Measurements from ENCODE around the gene WFDC9.
A peak's percentile ranks its signal among the peaks of the same experiment; 100 is the strongest.
"Not testable (repeated sequence)": the region's sequence is repeated elsewhere in the genome, so short reads cannot be mapped to it uniquely, and the experiment has no call there.

WFDC9 gene

DNA sequence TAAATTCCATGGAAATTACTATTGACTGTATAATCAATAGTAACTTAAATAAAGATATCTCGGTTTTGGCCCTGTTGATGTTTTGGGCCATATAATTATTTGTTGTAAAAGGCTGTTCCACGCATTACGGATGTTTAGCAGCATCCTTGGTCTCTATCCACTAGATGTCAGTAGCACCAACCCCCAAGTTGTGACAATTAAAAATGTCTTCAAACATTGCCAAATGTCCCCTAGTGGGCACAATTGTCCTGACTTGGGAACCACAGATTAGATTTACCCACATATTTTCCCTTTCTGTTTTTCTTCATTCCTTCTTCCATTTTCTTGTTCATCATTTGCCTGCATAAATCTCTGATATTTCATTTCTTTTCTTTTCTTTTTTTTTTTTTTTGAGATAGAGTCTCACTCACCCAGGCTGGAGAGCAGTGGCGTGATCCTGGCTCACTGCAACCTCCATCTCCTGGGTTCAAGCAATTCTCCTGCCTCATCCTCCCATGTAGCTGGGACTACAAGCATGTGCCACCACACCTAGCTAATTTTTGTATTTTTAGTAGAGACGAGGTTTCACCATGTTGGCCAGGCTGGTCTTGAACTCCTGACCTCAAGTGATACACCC lies 38.4 kb downstream of the WFDC9 start:
- peak; percentile 23 for DNase-seq (ENCODE audit: low read depth)

DNA sequence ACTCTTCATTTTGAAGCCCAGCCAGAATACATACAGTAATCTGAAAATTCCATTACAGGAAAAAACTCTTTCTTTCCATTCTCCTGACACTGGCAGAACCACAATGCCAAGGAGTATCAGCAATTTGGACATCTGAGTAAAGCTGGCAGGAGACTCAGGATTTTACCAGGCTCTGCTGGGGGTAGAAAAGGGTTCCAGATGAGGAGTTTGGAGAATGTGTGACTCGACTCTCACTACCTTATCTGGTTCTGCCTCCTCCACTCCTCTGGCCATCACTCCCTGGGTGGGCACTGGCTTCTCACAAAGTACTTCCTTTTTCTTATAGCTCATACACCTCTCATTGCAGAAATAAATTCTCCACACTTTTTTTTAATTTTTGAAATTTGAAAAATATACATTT lies 41.4 kb downstream of the WFDC9 start:
- DNase-seq (ENCODE audit: low read depth), result no peak

DNA sequence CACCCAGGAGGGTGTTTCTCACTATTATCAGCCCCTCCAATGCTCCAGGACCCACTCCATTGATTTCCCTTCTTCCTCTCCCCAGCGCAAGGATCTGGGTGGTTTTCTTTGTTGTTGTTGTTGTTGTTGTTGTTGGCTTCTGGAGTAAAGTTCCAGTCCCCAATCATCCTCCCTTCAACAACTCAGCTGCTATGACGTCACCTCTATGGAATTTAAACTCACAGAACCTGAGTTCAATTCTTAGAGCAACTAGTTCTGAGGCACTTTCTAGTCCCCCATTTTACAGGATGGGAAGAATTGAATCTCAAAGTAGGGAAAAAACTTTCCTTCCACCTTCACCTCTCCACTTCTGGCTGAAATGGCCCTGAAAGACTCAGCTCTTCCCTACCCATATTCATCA lies 42.3 kb downstream of the WFDC9 start:
- DNase-seq (ENCODE audit: low read depth), result no peak

DNA sequence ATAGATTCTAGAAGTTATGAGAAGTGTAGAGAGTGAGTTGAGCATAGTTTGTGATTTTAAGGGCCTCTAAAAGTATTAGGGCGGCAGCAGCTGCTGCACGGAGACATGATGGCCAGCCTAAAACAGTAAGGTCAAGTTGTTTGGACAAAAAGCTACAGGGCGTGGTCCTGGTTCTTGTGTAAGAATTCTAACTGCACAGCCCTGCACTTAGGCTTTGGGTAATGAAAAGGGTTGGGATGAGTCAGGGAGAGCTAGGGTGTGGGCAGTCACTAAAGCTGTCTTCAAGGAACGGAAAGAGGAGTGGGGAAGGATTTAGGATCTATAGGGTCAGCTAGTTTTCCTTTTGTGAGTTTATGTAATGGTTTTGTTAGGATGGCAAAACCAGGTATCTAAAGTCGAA lies 45.1 kb downstream of the WFDC9 start:
- not testable (repeated sequence) for DNase-seq (ENCODE audit: low read depth)

DNA sequence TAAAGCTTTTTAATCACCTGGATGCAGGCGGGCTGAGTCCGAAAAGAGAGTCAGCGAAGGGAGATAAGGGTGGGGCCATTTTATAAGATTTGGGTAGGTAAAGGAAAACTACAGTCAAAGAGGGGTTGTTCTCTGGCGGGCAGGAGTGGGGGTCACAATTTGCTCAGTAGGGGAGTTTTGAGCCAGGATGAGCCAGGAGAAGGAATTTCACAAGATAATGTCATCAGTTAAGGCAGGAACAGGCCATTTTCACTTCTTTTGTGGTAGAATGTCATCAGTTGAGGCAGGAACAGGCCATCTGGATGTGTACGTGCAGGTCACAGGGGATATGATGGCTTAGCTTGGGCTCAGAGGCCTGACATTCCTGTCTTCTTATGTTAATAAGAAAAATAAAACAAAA lies 46.8 kb downstream of the WFDC9 start:
- not testable (repeated sequence) for DNase-seq (ENCODE audit: low read depth)

DNA sequence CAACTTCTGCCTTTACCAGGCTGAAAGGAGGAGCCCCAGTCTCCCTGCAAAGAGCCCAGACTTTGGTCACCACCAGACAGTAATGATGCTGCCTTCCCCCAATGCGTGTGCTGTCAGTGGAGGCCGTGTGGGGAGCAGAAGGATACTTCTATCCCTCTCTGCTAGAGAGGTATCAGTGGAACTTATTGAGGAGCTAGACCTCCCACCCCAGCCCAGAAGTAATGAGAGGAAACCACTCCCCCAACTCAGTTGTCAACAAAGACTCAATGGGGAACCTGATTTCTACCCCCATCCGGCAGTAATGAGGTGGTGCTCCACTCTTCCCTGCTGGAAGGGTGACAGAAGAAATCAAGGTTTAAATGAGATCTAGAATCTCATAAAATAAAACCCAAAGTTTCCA lies 47.6 kb downstream of the WFDC9 start:
- DNase-seq (ENCODE audit: low read depth), result no peak

DNA sequence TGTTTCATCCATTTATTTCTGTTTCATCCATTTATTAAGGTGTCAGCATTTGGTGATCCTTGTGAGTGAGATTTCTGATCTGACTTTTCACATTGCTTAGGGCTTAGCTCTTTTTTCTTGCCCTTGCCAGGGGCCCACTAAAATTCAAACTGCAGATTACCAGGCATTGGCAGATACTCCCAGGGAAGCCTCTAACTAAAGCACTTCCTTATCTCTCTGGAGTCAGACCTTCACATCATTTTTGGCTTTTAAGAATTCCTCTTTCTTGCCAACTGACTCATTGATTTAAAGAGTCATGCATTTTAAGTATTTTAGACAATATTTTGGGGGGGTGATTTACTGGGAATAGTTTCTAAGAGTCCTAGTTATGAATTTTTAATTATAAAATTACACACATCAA lies 49.4 kb downstream of the WFDC9 start:
- no peak for DNase-seq (ENCODE audit: low read depth)

DNA sequence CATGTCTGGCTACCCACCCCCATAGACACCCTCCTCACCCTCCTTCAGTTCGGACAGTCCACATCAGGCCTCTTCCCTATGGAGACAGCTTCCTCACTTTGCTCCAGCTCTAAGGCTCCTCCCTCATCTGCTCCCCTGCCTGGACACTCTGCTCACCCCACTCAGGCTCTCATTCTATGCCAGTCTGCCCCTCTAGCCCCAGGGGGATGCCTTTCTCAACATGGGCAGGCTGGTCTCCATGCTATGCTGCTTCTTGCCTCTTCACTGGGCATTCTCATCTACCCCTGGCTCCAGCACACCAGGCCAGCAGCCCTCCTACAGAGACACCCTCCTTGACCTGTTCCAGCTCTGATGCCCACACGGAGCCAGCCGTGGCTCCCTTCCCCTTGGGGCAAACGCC lies 51.9 kb downstream of the WFDC9 start, which contains the start of gene WFDC8:
Gene WFDC8 (minus strand): TSS at position 101 of the 400 bp plus-strand sequence. CDS start 37 bp downstream, at position 64.
- DNase-seq (ENCODE audit: low read depth), result no peak

DNA sequence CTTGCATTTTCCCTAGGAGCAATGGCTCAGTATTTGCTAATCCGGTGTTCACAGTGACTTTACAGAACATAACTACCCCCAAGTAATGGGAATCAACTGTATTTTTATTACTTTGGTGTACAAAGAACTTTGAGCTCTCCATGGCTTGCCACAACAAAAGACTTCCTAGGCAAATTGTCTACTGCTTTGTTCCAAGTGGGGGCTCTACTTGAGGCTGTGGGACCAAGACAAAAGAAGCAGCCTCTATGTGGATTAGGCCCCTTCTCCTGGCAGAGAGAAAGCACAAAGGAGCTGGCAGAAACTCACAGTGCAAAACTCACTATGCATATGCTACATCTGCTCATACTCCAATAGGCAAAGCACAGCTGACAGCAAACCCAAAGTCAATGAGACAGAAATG lies 52.9 kb downstream of the WFDC9 start:
- DNase-seq (ENCODE audit: low read depth), result no peak

DNA sequence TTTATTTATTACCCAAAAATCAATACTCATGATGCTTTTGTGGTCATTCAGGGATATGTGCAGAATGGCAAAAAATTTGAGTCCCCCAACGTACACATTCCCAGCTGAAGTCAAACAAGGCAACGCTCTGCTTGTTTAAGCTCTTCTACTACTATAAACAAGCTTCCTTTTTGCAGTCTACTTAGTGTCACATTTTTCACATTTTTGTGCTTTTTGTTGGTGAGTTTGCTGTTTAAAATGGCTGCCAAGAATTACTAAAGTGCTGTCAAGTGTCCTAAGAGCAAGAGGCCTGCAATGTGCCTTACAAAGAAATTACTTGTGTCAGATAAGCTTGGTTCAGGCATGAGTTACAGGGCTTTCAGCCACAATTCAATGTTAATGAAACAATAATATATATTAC lies 54.1 kb downstream of the WFDC9 start:
- peak; percentile 0 for DNase-seq (ENCODE audit: low read depth)

DNA sequence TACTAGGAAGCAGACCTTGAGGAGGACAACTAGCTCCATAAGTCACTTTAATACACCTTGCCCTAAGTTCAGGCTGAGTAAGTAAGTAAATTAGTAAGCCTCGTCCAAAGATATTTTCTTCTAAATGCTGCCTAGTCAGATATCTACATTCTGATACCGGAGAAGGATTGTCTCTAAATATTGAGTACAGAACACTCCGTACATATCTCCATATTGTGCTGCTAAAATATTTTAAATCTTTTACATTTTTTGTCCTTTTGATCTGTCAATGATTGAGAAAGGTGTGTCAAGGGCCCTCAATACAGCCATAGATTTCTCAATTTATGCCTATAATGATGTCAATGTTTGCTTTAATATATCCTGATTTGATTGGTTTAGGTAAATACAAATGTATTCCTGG lies 55.2 kb downstream of the WFDC9 start:
- DNase-seq (ENCODE audit: low read depth), result no peak

DNA sequence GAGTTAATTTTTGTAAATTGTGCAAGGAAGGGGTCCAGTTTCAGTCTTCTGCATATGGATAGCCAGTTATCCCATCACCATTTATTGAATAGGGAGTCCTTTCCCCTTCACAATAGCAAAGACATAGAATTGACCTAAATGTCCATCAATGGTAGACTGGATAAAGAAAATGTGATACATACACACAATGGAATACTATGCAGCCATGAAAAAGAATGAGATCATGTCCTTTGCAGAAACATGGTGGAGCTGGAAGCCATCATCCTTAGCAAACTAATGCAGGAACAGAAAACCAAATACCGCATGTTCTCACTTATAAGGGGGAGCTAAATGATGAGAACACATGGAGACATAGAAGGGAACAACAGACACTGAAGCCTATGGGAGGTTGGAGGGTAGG lies 61.4 kb downstream of the WFDC9 start:
- not testable (repeated sequence) for DNase-seq (ENCODE audit: low read depth)

DNA sequence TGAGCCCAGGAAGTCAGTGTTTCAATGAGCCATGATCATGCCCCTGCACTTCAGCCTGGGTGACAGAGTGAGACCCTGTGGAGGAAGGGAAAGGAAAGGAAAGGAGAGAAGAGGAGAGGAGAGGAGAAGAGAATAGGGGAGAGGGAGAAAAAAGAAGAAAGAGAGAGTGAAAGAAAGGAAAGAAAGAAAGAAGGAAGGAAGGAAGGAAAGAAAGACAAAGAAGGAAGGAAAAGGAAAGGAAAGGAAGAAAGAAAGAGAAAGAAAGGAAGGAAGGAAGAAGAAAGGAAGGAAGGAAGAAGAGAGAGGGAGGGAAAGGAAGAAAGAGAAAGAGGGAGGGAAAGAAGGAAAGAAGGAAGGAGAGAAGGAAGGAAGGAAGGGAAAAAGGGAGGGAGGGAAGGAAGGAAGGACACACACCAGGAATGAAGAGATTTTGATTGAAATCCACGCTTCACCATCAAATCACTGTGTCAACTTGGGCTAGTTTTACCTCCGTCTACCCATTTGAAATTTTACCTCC lies 66.3 kb downstream of the WFDC9 start:
- no peak for DNase-seq (ENCODE audit: low read depth)
